ENCODE measurements around the gene OPA3.

- TF ChIP-seq POLR2AphosphoS5 (IDR thresholded peaks at IDR 0.05) (no peak), POLR2A (IDR thresholded peaks at IDR 0.05) (no peak)
- TF ChIP-seq, protein P1, sequence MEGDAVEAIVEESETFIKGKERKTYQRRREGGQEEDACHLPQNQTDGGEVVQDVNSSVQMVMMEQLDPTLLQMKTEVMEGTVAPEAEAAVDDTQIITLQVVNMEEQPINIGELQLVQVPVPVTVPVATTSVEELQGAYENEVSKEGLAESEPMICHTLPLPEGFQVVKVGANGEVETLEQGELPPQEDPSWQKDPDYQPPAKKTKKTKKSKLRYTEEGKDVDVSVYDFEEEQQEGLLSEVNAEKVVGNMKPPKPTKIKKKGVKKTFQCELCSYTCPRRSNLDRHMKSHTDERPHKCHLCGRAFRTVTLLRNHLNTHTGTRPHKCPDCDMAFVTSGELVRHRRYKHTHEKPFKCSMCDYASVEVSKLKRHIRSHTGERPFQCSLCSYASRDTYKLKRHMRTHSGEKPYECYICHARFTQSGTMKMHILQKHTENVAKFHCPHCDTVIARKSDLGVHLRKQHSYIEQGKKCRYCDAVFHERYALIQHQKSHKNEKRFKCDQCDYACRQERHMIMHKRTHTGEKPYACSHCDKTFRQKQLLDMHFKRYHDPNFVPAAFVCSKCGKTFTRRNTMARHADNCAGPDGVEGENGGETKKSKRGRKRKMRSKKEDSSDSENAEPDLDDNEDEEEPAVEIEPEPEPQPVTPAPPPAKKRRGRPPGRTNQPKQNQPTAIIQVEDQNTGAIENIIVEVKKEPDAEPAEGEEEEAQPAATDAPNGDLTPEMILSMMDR (IDR thresholded peaks at IDR 0.05): no peak
Observed at GRCh38 chr19:45505151-45505995, 79.2 kb downstream of the OPA3 start.

Measured in stomach (tissue), 4 donors.